D341Med (cell line): Measurements from ENCODE around the gene BDH1.
"Not testable (repeated sequence)": the region's sequence is repeated elsewhere in the genome, so short reads cannot be mapped to it uniquely, and the experiment has no call there.

Source experiments
- DNase-seq: peaks from one replicate; pipeline ENCODE4 v3.0.0; 2012; ENCODE audit warnings: low spot score

Gene BDH1

DNA sequence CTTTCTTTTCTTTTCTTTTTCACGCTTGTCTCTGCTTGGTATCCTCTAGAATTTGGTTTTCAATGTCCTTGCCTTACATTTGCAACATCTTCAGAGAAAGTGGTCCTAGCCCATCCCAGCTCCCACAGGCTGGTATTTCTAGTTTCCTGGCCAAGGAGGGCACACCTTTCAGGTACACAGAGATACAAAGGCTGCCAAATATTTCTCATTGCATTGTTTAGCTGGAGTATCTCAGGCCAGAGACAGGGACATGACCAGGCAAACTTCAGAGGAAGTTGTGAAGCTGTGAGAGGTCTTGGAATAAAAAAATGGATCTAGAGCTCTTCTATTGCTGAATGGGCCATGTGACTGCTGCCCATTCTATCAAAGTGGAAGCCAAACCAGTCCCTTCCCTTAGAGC lies 68.9 kb downstream of the BDH1 start:
- DNase-seq = no peak

GRCh38 chr3:197485143-197485542 lies 70.6 kb downstream of the BDH1 start:
- no peak for DNase-seq

DNA sequence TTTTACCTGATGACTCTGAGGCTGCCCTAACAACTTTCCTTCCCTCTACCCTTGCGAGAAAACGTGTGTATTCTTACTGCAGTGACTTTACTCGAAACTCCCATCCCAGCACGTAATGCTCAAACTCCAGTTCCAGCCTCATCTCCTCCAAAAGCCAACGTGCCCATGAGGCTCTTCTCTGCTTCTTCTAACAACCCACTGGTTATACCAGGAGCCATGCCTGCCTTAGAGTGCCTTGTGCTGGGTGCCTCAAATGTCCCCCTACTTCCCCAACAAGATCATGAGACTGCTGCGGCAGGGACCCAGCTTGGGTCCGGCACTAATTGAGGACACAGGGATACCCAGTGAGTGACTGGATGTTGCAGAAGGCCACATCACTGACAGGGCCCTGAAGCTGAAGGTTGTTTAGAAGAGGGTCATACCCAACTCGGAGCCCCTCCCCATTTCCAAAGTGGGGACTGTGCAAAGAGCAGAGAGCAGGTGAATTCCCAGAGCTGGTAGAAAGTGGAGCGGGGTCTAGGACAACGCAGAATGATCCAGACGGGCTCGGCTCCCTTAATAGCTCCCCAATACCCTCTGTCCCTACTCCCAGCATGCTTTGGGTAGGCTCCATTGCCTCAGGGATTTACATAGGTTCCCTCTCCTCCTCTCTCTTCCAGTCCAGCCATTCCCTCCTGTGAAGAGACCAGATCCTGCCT lies 71.4 kb downstream of the BDH1 start:
- DNase-seq = no peak

GRCh38 chr3:197482001-197482400 lies 73.8 kb downstream of the BDH1 start:
- DNase-seq = no peak

- DNase-seq = no peak
Observed at GRCh38 chr3:197480320-197480719, 75.4 kb downstream of the BDH1 start.

GRCh38 chr3:197478746-197479668 lies 76.8 kb downstream of the BDH1 start:
- DNase-seq = no peak

- not testable (repeated sequence) for DNase-seq
Observed at GRCh38 chr3:197477816-197478215, 78.0 kb downstream of the BDH1 start.

DNA sequence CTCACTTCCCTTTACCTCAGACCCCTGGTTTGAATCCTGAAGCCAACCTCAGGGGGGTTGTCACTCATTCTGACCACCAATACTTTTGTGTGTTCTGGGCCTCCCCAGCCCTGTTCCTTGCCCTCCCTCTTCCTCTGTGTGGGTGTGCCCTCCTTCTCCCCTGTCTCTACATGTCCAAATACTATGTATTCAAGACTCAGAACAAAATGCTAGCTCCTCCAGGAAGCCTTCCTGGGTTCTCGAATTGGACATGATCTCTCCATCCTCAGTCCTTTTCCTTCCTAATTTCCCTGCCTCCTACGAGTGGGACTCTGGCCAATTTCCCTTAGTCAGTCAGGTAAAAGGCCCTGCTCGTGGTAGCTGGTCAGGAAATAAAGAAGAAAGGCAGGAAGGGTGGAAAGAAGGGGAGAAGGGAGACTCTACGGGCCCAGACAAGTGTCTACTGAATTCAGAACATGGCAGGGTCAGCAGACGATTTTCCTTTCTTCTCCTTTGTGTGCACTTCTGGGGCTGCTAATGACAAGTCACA lies 79.7 kb downstream of the BDH1 start:
- no peak for DNase-seq

DNA sequence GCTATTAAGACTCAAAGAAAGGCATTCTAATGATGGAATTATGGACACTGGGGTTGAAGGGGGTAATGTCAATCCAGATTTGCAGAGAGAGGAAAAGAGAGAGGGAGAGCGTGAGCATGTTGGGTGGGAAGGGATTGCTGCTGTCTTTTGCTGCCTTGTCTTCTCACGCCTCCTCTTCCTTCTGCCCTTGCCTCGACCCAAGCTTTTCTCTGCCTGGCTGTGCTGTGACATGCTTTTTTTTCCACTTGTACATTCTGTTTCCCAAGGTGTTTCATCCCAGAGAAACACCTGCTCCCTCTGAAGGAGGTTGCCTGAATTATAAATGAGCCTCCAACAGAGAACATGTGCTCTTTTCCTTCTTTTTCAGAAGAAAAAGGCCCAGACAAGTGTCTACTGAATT lies 80.3 kb downstream of the BDH1 start:
- DNase-seq = no peak

DNA sequence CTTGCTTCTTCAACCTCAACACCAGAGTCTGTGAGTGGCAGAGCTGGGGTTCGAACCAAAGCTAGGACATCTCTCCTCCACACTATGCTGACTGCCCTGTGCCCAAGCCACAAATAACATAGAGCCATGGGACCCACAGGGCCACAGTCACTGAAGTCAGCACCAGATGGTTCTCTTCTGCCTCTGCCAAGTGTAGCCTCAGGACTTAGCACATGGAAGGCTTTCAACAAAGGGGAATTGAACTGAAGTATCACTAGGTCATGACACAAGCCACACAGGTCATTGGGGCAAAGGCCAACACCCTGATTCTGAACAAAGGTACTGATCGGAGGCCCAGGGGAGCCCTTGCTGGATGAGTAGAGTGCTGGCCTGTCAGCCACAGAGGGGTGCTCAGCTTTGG lies 83.6 kb downstream of the BDH1 start:
- DNase-seq = no peak

GRCh38 chr3:197471221-197472010 lies 84.4 kb downstream of the BDH1 start:
- DNase-seq = no peak

DNA sequence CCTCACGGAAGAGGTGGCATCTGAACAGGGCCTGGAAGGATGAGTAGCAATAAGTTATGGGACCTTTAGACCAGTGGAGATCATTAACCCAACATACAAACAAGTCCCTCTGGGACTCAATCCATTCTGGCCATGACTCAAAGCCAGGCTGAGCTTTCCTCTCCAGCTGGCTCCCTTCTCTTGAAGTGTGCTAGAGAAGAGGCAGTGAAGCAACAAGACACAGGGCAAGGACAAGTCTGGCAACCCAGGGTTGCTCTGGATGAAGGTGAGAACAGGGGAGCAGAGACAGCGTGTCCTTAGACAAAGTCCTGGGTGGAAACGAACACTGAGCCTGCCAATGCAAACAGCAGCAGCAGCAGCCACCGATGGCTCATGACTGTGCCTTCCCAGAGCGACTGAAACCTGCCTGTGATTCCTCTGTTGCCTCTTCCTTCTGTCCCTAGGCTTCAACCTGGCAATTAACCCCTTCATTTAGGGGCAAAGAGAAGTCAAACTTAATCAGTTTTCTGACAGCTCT lies 86.8 kb downstream of the BDH1 start:
- DNase-seq = no peak

GRCh38 chr3:197468167-197468566 lies 87.6 kb downstream of the BDH1 start:
- no peak for DNase-seq

DNA sequence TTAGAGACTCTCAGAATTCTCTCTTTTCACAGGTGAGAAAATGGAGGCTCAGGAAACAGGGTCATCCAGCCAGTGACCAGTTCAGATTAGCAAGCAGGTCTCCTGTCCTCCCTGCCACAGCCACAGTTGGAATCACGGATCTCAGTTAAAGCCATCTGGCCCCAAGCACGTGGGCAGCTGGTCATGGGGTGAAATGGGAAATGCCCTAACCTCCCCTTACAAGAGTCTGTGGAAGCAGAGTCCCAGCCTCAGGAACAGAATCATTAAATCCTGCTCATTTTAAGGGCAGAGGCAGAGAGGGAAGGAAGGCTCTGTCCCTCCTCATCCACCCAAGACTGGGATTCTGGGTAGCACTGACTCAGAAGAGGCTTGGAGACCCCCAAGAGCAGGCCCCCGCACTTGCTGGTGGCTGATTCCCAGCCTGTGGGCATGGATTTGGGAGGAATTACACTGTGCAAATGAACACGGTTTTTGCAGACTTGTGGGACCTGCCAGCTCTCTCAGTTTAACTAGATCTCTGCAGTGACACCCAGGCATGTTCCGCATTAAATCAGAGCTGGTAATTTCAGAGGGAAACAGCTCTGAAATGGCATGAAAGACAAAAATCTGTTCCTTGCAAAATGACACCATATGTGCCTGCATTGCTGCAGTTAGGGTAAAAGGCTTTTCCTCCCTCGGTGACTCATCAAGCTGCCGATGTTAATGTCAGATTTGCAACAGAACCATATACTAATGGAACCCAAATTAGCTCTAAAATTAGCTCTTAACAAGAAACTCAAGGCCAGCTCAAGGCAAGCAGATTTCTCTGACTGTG lies 89.0 kb downstream of the BDH1 start:
- DNase-seq = no peak

- DNase-seq = no peak
Observed at GRCh38 chr3:197465996-197466549, 89.7 kb downstream of the BDH1 start.

- DNase-seq = no peak
Observed at GRCh38 chr3:197465197-197465995, 90.4 kb downstream of the BDH1 start.

DNA sequence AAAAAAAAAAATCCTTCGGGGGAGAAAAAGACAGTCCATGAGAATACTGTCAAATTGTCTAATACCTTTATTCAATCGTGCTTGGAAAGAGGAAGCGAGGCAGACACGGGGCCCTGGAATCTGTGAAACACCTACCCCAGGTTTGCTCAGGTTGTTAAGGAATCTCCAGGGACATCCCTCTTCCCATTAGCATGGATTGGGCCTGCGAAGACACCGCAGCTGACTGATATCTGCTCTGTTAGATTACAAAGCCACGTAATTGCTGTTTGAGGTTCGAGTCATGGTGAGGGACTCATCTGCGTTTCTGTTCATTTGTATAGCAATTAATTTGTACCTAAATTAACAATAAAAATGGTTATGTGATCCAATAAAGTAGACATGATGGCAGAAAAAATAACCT lies 91.0 kb downstream of the BDH1 start:
- no peak for DNase-seq

DNA sequence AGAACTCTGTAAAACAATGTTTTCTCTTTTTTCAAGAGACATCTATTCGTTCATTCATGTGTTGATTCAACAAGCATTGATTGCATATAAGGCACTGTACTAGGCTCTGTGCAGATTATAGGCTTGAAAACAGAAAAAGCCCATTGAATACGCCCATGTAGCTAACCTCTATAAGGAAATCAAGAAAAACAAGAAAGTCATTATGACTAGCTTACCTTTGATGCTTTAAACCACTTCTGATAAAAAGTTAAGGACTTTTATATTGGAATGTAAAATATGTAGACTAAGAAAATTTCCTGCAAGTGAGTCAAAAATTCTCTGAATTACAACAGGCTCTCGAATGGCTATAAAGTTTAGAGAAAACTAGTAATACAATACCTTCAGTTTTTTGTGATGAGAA lies 92.5 kb downstream of the BDH1 start:
- DNase-seq = no peak

DNA sequence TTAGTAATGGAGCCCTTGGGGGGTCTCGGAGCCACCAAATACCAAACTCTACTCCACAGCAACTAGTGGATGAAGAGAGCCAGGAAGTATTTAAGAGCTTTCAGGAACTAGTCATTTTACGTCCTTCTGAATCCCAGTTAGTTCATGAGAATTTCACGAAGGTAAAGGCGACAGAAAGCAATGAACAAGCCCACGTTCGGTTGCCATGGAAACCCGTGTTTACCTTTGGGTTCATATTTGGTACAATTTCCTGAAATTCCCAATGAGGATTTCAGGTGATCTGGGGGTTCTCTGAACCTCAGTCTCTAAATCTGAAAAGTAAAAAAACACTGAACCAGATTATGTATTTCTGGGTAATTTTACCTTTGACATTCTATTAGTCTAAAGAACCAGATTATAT lies 93.0 kb downstream of the BDH1 start:
- DNase-seq = no peak

DNA sequence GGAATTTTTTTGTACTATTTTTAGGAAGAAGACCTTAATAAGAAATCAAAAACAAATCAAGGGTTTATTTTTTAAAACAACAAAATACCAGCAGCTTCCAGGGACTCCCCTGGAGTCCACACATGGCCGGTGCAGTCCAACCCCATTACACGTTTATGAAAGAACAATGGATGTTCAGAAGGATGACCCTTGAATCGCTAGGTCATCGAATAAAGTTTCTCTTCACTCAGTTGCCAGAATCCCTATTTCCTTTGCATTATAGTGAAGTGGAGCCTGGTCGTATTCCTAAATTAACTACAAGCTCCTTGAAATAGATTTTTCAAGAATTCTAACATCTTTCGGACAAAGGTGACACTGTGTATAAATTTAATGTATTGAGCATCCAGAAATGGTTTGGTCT lies 95.1 kb downstream of the BDH1 start:
- DNase-seq = no peak
